HepG2 (cell line): Measurements from ENCODE around the gene VPS37D. TPM values are rescaled to one million over a fixed set of nuclear protein-coding genes. Genes with fewer than 3 reads are reported as not detected.
A peak's percentile ranks its signal among the peaks of the same experiment; 100 is the strongest.

Source experiments
- CSRNP2 ChIP-seq: sonication (generic); formaldehyde crosslinking; conservative IDR thresholded peaks from 2 replicates; pipeline ENCODE4 v1.8.0; 2022; ENCODE audit warnings: low read depth, missing genetic modification reagents
- GATAD1 ChIP-seq: IDR thresholded peaks from 2 replicates; pipeline ENCODE4 v1.6.1; 2016; ENCODE audit warnings: missing genetic modification reagents, missing compliant biosample characterization
- HNRNPH1 ChIP-seq: fragments of 200-400 bp; formaldehyde crosslinking; optimal IDR thresholded peaks from 2 replicates; pipeline ENCODE3; 2017; ENCODE audit warnings: mild to moderate bottlenecking, low read depth, low read length
- HOXA3 ChIP-seq: sonication (generic); formaldehyde crosslinking; IDR thresholded peaks from 2 replicates; pipeline ENCODE4 v1.5.0; 2020; ENCODE audit warnings: missing genetic modification reagents
- HOXA9 ChIP-seq: sonication (generic); formaldehyde crosslinking; IDR thresholded peaks from 2 replicates; pipeline ENCODE4 v1.8.1; 2022; ENCODE audit warnings: missing genetic modification reagents, mild to moderate bottlenecking, moderate library complexity, borderline replicate concordance
- KAT2B ChIP-seq: fragments of 150-350 bp; IDR thresholded peaks from 2 replicates; pipeline ENCODE4 v1.6.1; 2014; ENCODE audit warnings: low read depth, low read length, borderline replicate concordance
- KLF12 ChIP-seq: sonication (generic); formaldehyde crosslinking; IDR thresholded peaks from 2 replicates; pipeline ENCODE4 v1.4.0; 2020; ENCODE audit warnings: missing genetic modification reagents, borderline replicate concordance
- RFX5 ChIP-seq: IDR thresholded peaks from 2 replicates; pipeline ENCODE4 v1.6.1; 2011; ENCODE audit warnings: low read depth, low read length, improper control_type of control experiment
- SIN3B ChIP-seq: fragments of 150-350 bp; IDR thresholded peaks from 2 replicates; pipeline ENCODE4 v1.6.1; 2014; ENCODE audit warnings: low read length
- TCF7L2 ChIP-seq: IDR thresholded peaks from 2 replicates; pipeline ENCODE4 v1.6.1; 2011; ENCODE audit warnings: mild to moderate bottlenecking, low read depth, low read length, moderate library complexity
- THAP11 ChIP-seq: IDR thresholded peaks from 2 replicates; pipeline ENCODE4 v1.6.1; 2016; ENCODE audit warnings: missing biosample characterization, missing genetic modification reagents
- TRIM24 ChIP-seq: sonication (generic); formaldehyde crosslinking; IDR thresholded peaks from 2 replicates; pipeline ENCODE4 v1.8.0; 2022; ENCODE audit warnings: mild to moderate bottlenecking, missing genetic modification reagents
- ZNF10 ChIP-seq: sonication (generic); formaldehyde crosslinking; IDR thresholded peaks from 2 replicates; pipeline ENCODE4 v1.4.0; 2020; ENCODE audit warnings: mild to moderate bottlenecking, low read depth, missing genetic modification reagents, borderline replicate concordance
- ZNF609 ChIP-seq: sonication (generic); formaldehyde crosslinking; IDR thresholded peaks from 2 replicates; pipeline ENCODE4 v1.4.0; 2020; ENCODE audit warnings: mild to moderate bottlenecking, missing genetic modification reagents, borderline replicate concordance
- ZNF766 ChIP-seq: sonication (generic); formaldehyde crosslinking; IDR thresholded peaks from 2 replicates; pipeline ENCODE4 v1.5.0; 2020; ENCODE audit warnings: missing genetic modification reagents, borderline replicate concordance
- polyA plus RNA-seq, 8 experiments: library from polyadenylated mRNA; depleted of rRNA in 3 of 8; stranded (reverse) in 7 of 8; unstranded in 1 of 8; fragments of >200 nt; fragmentation: Illumina TruSeq in 4 of 8; extraction: Trizol in 4 of 8; gene quantifications; 2 replicates each; pipeline versions ENCODE4 v1.2.1 to v1.2.3, GENCODE V29; 2011 to 2016; ENCODE audit warnings: low read depth in 4 of 8, missing spikeins in 1 of 8, mixed read lengths in 1 of 8; ENCODE audit not compliant: insufficient read depth in 1 of 8
- total RNA-seq, 5 experiments: library from RNA; depleted of rRNA; stranded (reverse); fragments of >200 nt; fragmentation: Illumina TruSeq; extraction: Trizol; gene quantifications; 2 replicates each; pipeline ENCODE4 v1.2.3, GENCODE V29; 2016; ENCODE audit warnings: low read depth in 1 of 5
- TF ChIP-seq, protein P1 (sequence below): sonication (generic); formaldehyde crosslinking; IDR thresholded peaks from 2 replicates; pipeline ENCODE4 v1.4.0; 2020; ENCODE audit warnings: missing genetic modification reagents, mild to moderate bottlenecking, borderline replicate concordance
- TF ChIP-seq, protein P2 (sequence below): IDR thresholded peaks from 2 replicates; pipeline ENCODE4 v1.6.1; 2016; ENCODE audit warnings: low read depth, borderline replicate concordance

Gene VPS37D
- total and polyA plus RNA-seq, 2 of the 13 experiments (the other 11 are each of a cell fraction or from before 2014, with no cell fraction given) = 3.8 to 6.3 TPM

- no peak for TF ChIP-seq TCF7L2
- peak; percentile 85; the same call in 1 of the 2 replicates for TF ChIP-seq ZNF766 (CRISPR knock-in tag)
- TF ChIP-seq HNRNPH1 = peak; percentile 37
- TF ChIP-seq HOXA3 (CRISPR knock-in tag) = peak; percentile 42
- TF ChIP-seq, protein P1, sequence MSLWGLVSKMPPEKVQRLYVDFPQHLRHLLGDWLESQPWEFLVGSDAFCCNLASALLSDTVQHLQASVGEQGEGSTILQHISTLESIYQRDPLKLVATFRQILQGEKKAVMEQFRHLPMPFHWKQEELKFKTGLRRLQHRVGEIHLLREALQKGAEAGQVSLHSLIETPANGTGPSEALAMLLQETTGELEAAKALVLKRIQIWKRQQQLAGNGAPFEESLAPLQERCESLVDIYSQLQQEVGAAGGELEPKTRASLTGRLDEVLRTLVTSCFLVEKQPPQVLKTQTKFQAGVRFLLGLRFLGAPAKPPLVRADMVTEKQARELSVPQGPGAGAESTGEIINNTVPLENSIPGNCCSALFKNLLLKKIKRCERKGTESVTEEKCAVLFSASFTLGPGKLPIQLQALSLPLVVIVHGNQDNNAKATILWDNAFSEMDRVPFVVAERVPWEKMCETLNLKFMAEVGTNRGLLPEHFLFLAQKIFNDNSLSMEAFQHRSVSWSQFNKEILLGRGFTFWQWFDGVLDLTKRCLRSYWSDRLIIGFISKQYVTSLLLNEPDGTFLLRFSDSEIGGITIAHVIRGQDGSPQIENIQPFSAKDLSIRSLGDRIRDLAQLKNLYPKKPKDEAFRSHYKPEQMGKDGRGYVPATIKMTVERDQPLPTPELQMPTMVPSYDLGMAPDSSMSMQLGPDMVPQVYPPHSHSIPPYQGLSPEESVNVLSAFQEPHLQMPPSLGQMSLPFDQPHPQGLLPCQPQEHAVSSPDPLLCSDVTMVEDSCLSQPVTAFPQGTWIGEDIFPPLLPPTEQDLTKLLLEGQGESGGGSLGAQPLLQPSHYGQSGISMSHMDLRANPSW (CRISPR knock-in tag) = no peak
- no peak for TF ChIP-seq THAP11 (CRISPR knock-in tag)
- no peak for TF ChIP-seq HOXA9 (CRISPR knock-in tag)
- TF ChIP-seq, protein P2, sequence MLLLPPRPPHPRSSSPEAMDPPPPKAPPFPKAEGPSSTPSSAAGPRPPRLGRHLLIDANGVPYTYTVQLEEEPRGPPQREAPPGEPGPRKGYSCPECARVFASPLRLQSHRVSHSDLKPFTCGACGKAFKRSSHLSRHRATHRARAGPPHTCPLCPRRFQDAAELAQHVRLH (CRISPR knock-in tag) = no peak; the same call in 1 of the 2 replicates
- no peak for TF ChIP-seq SIN3B
- TF ChIP-seq TRIM24 = no peak
- TF ChIP-seq GATAD1 = no peak; the same call in 1 of the 2 replicates
- no peak; the same call in 1 of the 2 replicates for TF ChIP-seq KLF12 (CRISPR knock-in tag)
- TF ChIP-seq ZNF10 (CRISPR knock-in tag) = no peak
- TF ChIP-seq ZNF609 (CRISPR knock-in tag) = no peak
- TF ChIP-seq KAT2B = no peak
- TF ChIP-seq CSRNP2 (CRISPR knock-in tag) = no peak
- no peak for TF ChIP-seq RFX5
These were observed 43.6 kb upstream of the VPS37D start, which contains the start of gene MLXIPL (continued) for GRCh38 chr7:73623798-73624668.
